SJSA1 (cell line): ENCODE data around the gene HDAC11. TPM values are rescaled to one million over a fixed set of nuclear protein-coding genes. Genes with fewer than 3 reads are reported as not detected.
"Not testable (repeated sequence)": the region's sequence is repeated elsewhere in the genome, so short reads cannot be mapped to it uniquely, and the experiment has no call there.

Experiments
- DNase-seq, 2 experiments: peaks; one replicate each; pipeline ENCODE4 v3.0.0-alpha.2; 2015 to 2020; ENCODE audit warnings: low spot score in 2 of 2, low read depth in 1 of 2
- H3K27ac ChIP-seq: fragments of 250-450 bp; sonication (Bioruptor Pico); 2 replicates; pipeline ENCODE4 v1.5.1; 2020; ENCODE audit warnings: mild to moderate bottlenecking, moderate library complexity
- H3K27me3 ChIP-seq: fragments of 250-450 bp; sonication (Bioruptor Pico); replicated peaks from 2 replicates; pipeline ENCODE4 v1.5.1; 2020; ENCODE audit warnings: mild to moderate bottlenecking, moderate library complexity
- H3K36me3 ChIP-seq: fragments of 250-450 bp; sonication (Bioruptor Pico); 2 replicates; pipeline ENCODE4 v1.5.1; 2020; ENCODE audit warnings: mild to moderate bottlenecking
- H3K4me1 ChIP-seq: fragments of 250-450 bp; sonication (Bioruptor Pico); replicated peaks from 2 replicates; pipeline ENCODE4 v1.6.1; 2021; ENCODE audit warnings: mild to moderate bottlenecking
- H3K4me3 ChIP-seq: fragments of 250-450 bp; sonication (Bioruptor Pico); 2 replicates; pipeline ENCODE4 v1.5.1; 2020; ENCODE audit warnings: mild to moderate bottlenecking
- H3K9me3 ChIP-seq: fragments of 250-450 bp; sonication (Bioruptor Pico); replicated peaks from 2 replicates; pipeline ENCODE4 v1.5.1; 2020; ENCODE audit warnings: mild to moderate bottlenecking
- total RNA-seq: library from RNA; depleted of rRNA; stranded (reverse); fragments of >200 nt; shearing (Covaris generic); gene quantifications from 2 replicates; pipeline ENCODE4 v1.2.3, GENCODE V29; 2014

The HDAC11 gene
- total RNA-seq, 1 experiment from 2014 or later = 8.1 TPM

DNA sequence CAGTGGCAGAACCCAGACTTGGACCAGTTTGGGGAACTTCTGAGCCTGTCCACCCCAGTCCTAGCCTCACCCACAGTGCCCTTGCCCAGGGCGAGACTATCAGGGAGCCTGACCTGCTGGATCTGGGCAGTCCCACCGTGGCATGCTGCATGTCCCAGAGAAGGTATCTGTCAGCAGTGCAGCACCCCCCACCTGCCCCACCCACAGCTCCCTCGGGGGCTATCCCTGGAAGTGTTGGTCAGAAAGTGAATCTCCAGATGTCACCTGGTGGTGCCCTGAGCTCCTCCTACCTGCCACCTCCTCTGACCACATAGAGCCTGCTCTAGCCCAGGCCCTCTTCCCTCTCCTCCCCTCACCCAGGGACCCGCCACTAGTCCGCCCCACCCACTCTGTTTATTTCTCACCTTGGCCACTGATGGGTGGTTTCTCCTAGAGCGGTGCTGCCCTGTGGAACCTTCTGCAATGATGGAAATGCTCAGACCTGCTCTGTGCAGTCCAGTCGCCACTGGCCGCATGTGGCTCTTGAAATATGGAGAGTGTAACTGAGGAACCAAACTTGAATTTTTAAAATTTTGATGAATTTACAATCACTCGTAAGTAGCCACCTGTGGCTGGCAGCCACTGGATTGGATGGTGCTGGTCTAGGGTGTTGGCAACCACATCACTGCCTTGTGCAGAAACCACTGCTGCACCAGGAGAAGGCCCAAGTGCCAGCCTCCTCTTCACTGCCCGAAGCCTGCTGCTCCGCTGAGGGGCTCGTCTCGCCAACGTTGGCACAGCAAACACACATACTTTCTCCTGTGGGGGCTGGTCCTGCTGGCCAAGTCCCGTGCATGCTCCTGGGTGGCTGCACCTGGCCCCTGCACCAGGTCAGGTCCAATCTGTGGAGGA, 13.1 kb downstream of the HDAC11 start:
- Histone ChIP-seq H3K27me3 (no peaks in the 10 kb centered on the region), H3K27ac (no peak overlapping the region), H3K4me3 (no peak overlapping the region), H3K36me3 (no peaks in the 10 kb centered on the region), H3K4me1 (no peaks in the 10 kb centered on the region), H3K9me3 (no peaks in the 10 kb centered on the region)
- no peak for DNase-seq

DNA sequence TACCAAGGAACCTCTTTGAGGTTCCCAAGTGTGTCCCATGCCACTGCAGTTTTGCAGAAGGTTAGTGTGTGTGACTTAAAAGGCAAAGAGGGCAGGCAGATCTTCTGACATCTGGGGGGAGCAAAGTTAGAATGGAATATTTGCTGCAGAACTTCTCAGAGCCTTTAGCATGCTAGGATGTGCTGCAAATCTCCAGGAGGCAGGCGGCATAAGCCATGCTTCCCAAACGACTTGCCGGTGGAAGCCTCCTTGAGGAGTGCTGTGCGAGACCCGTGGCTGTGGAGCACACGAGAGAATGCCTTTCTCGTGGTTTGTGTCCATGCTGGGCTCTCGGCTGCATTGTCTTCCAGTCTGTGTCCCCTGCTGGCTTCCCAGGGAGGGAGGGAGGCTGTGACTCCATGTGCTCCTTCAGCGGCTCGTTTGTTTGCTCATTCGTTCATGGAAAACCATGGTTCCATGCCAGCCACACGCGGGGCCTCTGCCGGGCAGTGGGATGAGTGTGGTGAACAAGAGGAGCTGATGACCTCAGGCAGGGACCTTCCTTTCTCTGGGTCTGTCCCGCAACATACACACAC, 13.8 kb downstream of the HDAC11 start:
- H3K27me3 ChIP-seq = no peaks in the 10 kb centered on the region
- H3K27ac ChIP-seq = no peak overlapping the region
- no peaks in the 10 kb centered on the region for H3K4me1 ChIP-seq
- H3K4me3 ChIP-seq = no peak overlapping the region
- no peaks in the 10 kb centered on the region for H3K9me3 ChIP-seq
- DNase-seq = no peak
- H3K36me3 ChIP-seq = no peaks in the 10 kb centered on the region

GRCh38 chr3:13494463-13495350, 14.6 kb downstream of the HDAC11 start:
- Histone ChIP-seq H3K36me3 (no peaks in the 10 kb centered on the region), H3K9me3 (no peaks in the 10 kb centered on the region), H3K27me3 (no peaks in the 10 kb centered on the region), H3K4me3 (no peak overlapping the region), H3K27ac (no peak overlapping the region), H3K4me1 (no peaks in the 10 kb centered on the region)
- peak in 1 of 2 experiments; percentile 19 for DNase-seq

- Histone ChIP-seq H3K4me1 (no peaks in the 10 kb centered on the region), H3K4me3 (no peak overlapping the region), H3K27me3 (no peaks in the 10 kb centered on the region), H3K27ac (no peak overlapping the region), H3K36me3 (no peaks in the 10 kb centered on the region), H3K9me3 (no peaks in the 10 kb centered on the region)
- no peak for DNase-seq
Measured at GRCh38 chr3:13495351-13495813, 15.3 kb downstream of the HDAC11 start.

- Histone ChIP-seq H3K27me3 (no peaks in the 10 kb centered on the region), H3K4me1 (no peaks in the 10 kb centered on the region), H3K36me3 (no peaks in the 10 kb centered on the region), H3K27ac (no peak overlapping the region), H3K9me3 (no peaks in the 10 kb centered on the region), H3K4me3 (no peak overlapping the region)
- peak; percentile 31 to 61 for DNase-seq
Measured at GRCh38 chr3:13495921-13496723, 16.0 kb downstream of the HDAC11 start.

- Histone ChIP-seq H3K4me3 (no peak overlapping the region), H3K27ac (no peak overlapping the region), H3K27me3 (no peaks in the 10 kb centered on the region), H3K9me3 (no peaks in the 10 kb centered on the region), H3K4me1 (no peaks in the 10 kb centered on the region), H3K36me3 (no peaks in the 10 kb centered on the region)
- DNase-seq = no peak
Measured at GRCh38 chr3:13496879-13497278, 16.8 kb downstream of the HDAC11 start.

- no peak for DNase-seq
- no peaks in the 10 kb centered on the region for H3K4me1 ChIP-seq
- no peaks in the 10 kb centered on the region for H3K9me3 ChIP-seq
- no peak overlapping the region for H3K27ac ChIP-seq
- no peaks in the 10 kb centered on the region for H3K36me3 ChIP-seq
- H3K27me3 ChIP-seq = no peaks in the 10 kb centered on the region
- no peak overlapping the region for H3K4me3 ChIP-seq
Measured at GRCh38 chr3:13497386-13497785, 17.3 kb downstream of the HDAC11 start.

- Histone ChIP-seq H3K27me3 (no peaks in the 10 kb centered on the region), H3K9me3 (no peaks in the 10 kb centered on the region), H3K4me3 (no peak overlapping the region), H3K36me3 (no peaks in the 10 kb centered on the region), H3K27ac (no peak overlapping the region), H3K4me1 (no peaks in the 10 kb centered on the region)
- DNase-seq = no peak
Measured at GRCh38 chr3:13498354-13499060, 18.4 kb downstream of the HDAC11 start.

- H3K9me3 ChIP-seq, H3K4me1 ChIP-seq, DNase-seq, H3K27ac ChIP-seq, H3K36me3 ChIP-seq, H3K4me3 ChIP-seq, H3K27me3 ChIP-seq: not testable (repeated sequence)
Measured at GRCh38 chr3:13499246-13499645, 19.1 kb downstream of the HDAC11 start.

DNA sequence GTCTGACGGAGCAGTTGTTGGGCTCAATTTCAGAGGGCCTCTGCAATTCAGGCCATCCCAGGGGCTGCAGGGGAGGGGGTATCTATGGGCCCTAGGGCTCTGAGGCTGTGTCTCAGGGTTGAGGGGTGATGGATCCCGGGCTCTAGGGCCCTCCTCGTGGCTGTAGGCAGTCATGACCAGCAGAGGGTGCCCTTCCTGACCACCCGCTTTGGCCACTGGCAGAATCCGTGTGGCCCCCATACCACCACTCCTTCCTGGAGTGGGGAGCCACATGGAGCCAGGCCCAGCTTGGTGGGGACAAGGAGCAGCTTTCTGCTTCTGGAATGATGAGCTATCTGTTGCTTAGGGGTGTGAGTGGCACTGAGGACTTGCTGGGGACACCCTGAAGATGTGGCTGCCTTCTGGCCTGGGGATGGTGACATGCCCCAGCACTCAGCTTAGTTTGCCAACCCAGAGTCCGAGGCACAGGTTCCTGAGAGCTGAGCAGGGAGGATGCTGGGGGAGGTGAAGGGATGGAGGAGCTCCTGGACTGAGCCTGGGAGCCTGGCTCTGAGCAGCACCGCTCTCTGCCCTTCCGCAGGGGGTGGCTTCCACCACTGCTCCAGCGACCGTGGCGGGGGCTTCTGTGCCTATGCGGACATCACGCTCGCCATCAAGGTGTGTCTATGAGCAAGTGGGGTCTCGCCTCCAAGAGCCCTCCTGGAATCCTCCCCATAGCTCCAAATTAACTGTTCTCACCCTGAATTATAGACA, 20.2 kb downstream of the HDAC11 start:
- H3K27me3 ChIP-seq = no peaks in the 10 kb centered on the region
- H3K9me3 ChIP-seq = no peaks in the 10 kb centered on the region
- H3K36me3 ChIP-seq = no peaks in the 10 kb centered on the region
- H3K27ac ChIP-seq = no peak overlapping the region
- no peak overlapping the region for H3K4me3 ChIP-seq
- peak in 1 of 2 experiments; percentile 19 for DNase-seq
- H3K4me1 ChIP-seq = no peaks in the 10 kb centered on the region

DNA sequence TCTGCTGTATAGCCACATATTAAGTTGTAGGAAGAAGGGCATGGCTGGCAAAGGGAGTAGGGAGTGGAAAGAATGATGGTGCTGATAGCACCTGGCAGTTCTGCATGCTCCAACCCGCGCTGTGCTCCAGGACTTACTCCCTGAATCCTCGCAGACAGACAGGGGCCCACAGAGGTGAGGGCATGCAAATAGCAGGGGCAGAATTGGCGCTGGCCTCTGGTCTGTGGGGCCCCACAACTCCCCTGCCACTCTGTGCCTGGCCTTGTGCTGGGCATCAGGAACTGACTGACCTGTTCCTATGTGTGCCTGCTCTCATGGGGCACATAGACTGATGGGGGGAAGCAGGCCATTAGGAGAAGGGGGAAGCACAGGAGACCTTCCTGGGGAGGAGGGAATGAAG, 20.9 kb downstream of the HDAC11 start:
- Histone ChIP-seq H3K36me3 (no peaks in the 10 kb centered on the region), H3K27ac (no peak overlapping the region), H3K27me3 (no peaks in the 10 kb centered on the region), H3K9me3 (no peaks in the 10 kb centered on the region), H3K4me3 (no peak overlapping the region), H3K4me1 (no peaks in the 10 kb centered on the region)
- DNase-seq = no peak

DNA sequence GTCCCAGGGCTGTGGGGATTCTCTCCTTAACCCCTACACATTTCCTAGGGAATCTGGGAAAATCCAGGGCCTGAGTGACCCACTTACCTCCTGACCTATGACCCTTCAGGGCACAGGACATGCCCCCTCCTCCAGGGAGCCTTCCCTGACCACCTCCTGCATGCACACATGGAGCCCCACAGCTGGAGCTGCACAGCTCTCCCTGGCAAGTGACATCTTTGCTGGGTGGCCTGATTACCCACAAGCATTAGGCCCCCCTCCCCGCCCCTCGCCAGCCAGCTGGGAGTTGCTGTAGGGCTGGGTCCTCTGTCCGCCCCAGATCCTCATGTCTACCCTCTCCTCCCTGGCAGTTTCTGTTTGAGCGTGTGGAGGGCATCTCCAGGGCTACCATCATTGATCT, 21.4 kb downstream of the HDAC11 start:
- no peak overlapping the region for H3K4me3 ChIP-seq
- no peaks in the 10 kb centered on the region for H3K36me3 ChIP-seq
- DNase-seq = no peak

More for the DNA sequence above, 21.4 kb downstream of the HDAC11 start:
- no peaks in the 10 kb centered on the region for H3K9me3 ChIP-seq
- H3K27ac ChIP-seq = no peak overlapping the region
- no peaks in the 10 kb centered on the region for H3K4me1 ChIP-seq
- no peaks in the 10 kb centered on the region for H3K27me3 ChIP-seq
